K562 treated with DMSO at 1 percent for 24 hours (cell line): Measurements from ENCODE around the gene AP2A2. TPM values are rescaled to one million over a fixed set of nuclear protein-coding genes. Genes with fewer than 3 reads are reported as not detected.

Experiments
- total RNA-seq: library from RNA; unstranded; fragments of 300-600 nt; gene quantifications from 2 replicates; pipeline ENCODE4 v1.2.3, GENCODE V29; 2022; ENCODE audit warnings: low read depth; ENCODE audit not compliant: insufficient read depth

The AP2A2 gene
- 49.4 and 51.6 TPM in 2 replicates for total RNA-seq

DNA sequence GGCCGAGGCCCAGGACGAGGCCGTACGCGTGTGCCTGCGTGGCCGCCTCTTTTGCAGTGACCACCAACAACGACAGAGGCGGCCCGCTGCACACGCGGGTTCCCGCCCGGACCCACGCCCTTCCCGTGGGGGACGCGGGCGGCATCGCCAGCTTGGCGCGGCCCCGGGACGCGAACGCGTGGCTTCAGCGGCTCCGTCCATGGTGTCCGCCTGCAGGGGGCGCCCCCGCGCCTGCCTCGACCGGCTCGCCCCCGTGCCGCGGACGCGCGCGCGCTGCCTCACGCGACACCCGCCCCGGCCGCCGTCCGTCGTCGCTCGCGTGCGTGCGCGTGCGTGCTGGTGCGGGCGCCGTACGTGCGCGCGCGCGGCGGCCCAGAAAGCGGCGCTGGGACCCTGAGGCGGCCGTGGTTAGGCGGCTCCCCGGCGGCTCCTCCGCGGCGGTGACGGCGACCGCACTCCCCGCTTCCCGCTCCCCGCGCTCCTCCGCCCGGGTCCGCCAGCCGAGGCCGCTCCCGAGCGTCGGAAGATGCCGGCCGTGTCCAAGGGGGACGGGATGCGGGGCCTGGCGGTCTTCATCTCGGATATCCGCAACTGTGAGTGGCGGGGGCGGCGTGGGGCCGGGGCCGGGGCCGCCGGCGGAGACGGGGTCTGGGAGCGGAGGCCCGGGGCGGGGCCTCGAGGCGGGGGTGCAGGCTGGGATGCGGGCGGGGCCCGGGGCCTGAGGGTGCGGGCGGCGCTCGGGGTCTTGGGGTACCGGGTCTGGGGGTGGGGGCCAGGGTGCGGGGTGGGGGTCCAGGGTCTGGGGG lies at the start of gene AP2A2:
Gene AP2A2, plus strand, starts transcription at position 375 of the 806 bp plus-strand sequence. Its CDS starts 152 bp downstream, at position 527.

DNA sequence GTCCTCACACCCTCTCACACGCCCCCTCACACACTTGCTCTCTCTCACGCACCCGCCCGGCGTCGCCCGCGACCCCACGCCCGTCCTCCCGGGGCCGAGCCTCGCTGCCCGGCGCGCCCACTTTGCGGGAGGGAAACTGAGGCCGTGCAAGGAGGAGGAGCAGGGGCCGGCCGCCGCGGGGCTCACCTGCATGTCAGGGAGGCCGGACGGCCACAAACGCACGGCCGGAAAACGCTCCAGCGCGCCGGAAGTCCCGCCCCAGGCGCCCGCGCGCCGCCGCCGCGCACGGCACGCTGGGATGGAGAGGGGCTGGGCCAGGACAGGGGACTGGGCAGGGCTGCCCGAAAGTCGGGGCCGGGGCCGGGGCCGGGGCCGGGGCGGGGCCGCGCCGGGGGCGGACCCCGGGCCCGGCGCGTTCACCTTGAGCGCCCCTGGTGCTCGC lies 15.1 kb upstream of the AP2A2 start, which contains the start of gene CHID1:
Gene CHID1, minus strand, starts transcription at position 222 of the 442 bp plus-strand sequence. CDS start 5,994 bp downstream, outside the sequence.

DNA sequence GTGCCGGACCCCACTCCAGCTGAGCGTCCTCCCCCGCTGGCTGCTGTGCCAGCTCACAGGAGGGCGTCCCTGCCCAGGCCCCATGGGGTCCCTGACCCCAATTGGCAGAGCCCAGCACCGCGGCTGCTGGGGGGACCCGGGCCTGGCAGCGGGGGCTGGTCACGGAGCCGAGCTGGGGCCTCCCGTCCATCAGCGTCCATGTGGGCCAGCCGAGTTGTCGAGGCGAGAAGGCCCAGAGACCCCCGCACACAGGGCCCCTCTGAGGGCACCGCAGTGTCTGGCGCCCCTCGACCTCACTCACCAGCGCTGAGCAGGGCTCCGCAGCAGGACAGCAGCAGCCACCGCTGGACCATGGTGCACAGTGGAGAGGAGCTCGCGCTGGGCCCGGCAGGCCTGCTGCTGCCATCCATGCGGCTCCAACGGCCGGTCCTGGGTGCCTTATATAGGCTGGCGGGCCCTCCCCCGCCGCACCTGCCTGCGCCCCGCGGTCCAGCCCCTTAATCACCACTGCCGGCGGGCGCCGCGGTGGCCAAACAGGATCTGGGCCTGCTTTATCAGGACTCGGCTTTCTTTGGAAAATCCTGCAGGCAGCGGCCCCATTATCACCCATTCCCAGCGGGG lies 110.7 kb downstream of the AP2A2 start, which contains the start of gene MUC6:
Gene MUC6, minus strand, starts transcription at position 416 of the 621 bp plus-strand sequence. Its CDS starts 63 bp downstream, at position 353.

Other genes with a start within 250 kb of the AP2A2 start
- 87.3 and 88.1 TPM in 2 replicates for gene DEAF1, start 230.6 kb upstream of the AP2A2 start, total RNA-seq
- 21.3 and 25.2 TPM in 2 replicates for gene TMEM80, start 230.1 kb upstream of the AP2A2 start, total RNA-seq
- 7.8 and 11.6 TPM in 2 replicates for gene EPS8L2, start 219.6 kb upstream of the AP2A2 start, total RNA-seq
- 501 and 539 TPM in 2 replicates for gene TALDO1, start 178.4 kb upstream of the AP2A2 start, total RNA-seq
- 71.7 and 110 TPM in 2 replicates for gene GATD1, start 148.4 kb upstream of the AP2A2 start, total RNA-seq
- 1.6 TPM in 1 of 2 replicates, not detected in the other for gene CEND1, start 135.8 kb upstream of the AP2A2 start, total RNA-seq
- 35.7 and 42.0 TPM in 2 replicates for gene SLC25A22, start 127.6 kb upstream of the AP2A2 start, total RNA-seq
- gene PIDD1, start 120.6 kb upstream of the AP2A2 start, total RNA-seq = 29.6 and 32.0 TPM in 2 replicates
- gene RPLP2, start 115.9 kb upstream of the AP2A2 start, total RNA-seq = 1,895 and 1,983 TPM in 2 replicates
- gene PNPLA2, start 107.0 kb upstream of the AP2A2 start, total RNA-seq = 201 and 202 TPM in 2 replicates
- 35.3 and 36.8 TPM in 2 replicates for gene CRACR2B, start 98.0 kb upstream of the AP2A2 start, total RNA-seq
- gene CD151, start 92.9 kb upstream of the AP2A2 start, total RNA-seq = 198 and 203 TPM in 2 replicates
- 74.9 and 76.7 TPM in 2 replicates for gene POLR2L, start 83.3 kb upstream of the AP2A2 start, total RNA-seq
- gene TSPAN4, start 83.0 kb upstream of the AP2A2 start, total RNA-seq = 17.2 and 27.2 TPM in 2 replicates
- gene CHID1, start 15.1 kb upstream of the AP2A2 start, total RNA-seq = 75.4 and 78.7 TPM in 2 replicates
- gene MUC6, start 110.8 kb downstream of the AP2A2 start, total RNA-seq = not detected in 2 replicates
- gene MUC2, start 149.0 kb downstream of the AP2A2 start, total RNA-seq = not detected in 2 replicates
- not detected in 2 replicates for gene MUC5AC, start 232.1 kb downstream of the AP2A2 start, total RNA-seq